H4 (cell line): ENCODE data around the gene EPHB2. TPM values are rescaled to one million over a fixed set of nuclear protein-coding genes. Genes with fewer than 3 reads are reported as not detected.
"Not testable (repeated sequence)": the region's sequence is repeated elsewhere in the genome, so short reads cannot be mapped to it uniquely, and the experiment has no call there.

Experiments
- DNase-seq: peaks from one replicate; pipeline ENCODE4 v3.0.0-alpha.2; 2015; ENCODE audit warnings: low spot score
- total RNA-seq: library from RNA; depleted of rRNA; stranded (reverse); fragments of >200 nt; shearing (Covaris generic); gene quantifications from 2 replicates; pipeline ENCODE4 v1.2.3, GENCODE V29; 2014

Gene EPHB2
- total RNA-seq, 1 experiment from 2014 or later: 70.9 TPM

DNA sequence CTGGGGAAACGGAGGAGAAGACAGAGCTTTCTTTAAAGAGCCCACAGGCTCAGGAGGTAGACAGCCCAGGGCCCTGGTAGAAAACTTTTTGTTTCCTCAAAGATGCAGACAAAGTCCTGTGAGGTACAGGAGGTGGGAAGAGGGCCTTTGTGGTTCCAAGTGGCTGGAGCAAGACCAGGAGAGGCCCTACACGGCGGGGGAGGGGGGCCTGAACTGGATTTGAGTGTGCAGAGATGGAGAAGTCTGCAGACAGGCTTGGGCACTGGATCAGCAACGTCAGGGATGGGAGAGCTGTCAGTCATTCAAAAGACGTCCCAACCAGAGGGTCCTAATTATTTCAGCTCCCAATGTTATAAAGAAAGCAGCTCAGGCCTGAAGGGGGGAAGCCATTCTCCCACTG, 126.2 kb downstream of the EPHB2 start:
- DNase-seq: no peak

DNA sequence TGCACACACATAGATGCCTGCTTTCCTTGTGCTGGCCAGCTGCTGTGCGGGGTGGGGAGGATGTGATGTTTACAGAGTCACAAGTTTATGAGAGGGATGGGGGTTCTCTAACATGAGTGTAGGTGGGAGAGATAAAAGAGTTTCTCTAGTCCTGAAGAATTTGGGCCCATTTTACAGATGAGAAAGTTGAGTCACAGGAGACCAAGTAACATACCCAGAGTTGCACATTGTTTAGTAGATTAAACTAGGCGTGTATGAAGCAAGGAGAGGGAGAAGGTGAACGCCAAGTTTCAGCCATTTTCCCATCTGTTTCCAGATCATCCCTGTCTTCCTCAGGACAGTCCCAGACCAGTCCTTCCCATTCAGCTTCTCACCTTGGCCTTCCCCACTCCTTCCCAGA, 126.7 kb downstream of the EPHB2 start:
- no peak for DNase-seq

DNA sequence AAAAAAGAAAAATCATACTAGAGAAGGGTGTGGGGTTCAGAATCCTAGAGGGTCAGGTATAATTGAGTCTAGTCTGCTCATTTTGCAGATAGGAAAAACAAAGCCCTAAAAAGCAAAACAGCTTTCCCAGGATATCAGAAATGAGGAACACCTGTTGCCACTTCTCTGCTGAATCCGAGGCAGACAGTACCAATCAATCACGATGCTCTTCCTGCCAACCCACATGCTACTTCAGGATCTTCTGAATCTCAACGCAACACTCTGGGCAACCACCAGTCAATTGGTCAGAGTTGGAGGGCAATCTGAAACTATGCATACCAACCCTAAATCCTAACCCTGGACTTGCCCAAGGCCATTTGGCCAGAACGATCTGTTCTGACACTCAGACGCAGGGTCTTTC, 128.3 kb downstream of the EPHB2 start:
- DNase-seq: no peak

DNA sequence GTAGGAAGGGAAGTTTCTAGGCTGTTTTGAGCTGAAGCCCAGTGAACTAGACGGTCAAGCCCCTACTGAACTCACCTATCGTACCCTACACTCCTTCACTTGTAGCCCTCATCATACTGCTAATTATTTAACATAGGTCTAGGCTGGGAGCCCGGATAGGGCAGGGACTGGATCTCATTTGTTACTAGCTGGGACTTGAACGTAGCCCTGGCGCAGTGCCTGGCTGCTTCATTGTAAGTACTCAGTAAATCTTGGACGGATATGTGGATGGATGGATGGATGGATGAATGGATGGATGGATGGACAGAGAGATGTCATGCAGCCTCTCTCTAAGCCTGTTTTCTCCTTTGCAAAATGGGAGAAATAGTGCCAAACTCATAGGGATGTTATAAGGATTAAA, 129.2 kb downstream of the EPHB2 start:
- no peak for DNase-seq

DNA sequence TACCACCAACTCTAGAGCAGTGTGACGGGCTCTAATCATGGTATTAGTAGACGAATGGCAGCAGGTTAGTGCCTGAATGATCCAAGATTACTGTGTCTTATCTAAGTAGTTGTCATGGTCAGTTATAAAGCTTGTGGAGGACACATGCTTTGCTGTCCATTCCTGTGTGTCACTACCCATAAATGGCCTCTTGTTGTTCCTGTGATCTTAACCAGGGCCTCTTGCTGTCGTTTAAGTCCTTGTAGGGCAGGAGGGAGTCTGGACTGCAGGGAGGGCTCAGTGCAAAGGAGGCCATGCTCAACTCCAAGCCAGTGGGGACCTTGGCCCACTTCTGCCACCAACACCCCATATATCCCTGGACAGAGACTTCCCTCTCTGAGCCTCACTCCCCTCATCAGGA, 130.5 kb downstream of the EPHB2 start:
- no peak for DNase-seq

DNA sequence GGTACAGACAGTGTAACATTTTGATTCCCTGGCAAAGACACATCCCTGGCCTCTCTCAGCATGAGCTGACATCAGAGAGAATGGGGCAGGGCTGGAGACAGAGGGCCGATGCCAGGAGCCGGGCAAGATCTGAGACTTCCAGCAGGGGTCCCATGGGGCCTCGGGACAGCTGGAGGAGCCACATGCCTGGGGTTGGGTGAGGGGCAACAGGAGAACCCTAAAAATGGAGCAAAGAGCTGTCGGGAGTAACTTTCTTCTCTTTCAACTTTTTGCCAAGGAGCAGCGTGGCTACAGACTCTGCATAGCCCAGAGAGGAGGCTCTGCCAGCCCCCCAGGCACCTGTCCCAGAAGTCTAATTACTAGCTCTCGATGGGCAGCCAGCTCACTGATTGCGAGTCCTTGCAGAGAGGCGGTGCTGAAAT, 131.2 kb downstream of the EPHB2 start:
- no peak for DNase-seq

- not testable (repeated sequence) for DNase-seq
Observed at GRCh38 chr1:22843441-22844183, 133.0 kb downstream of the EPHB2 start.

DNA sequence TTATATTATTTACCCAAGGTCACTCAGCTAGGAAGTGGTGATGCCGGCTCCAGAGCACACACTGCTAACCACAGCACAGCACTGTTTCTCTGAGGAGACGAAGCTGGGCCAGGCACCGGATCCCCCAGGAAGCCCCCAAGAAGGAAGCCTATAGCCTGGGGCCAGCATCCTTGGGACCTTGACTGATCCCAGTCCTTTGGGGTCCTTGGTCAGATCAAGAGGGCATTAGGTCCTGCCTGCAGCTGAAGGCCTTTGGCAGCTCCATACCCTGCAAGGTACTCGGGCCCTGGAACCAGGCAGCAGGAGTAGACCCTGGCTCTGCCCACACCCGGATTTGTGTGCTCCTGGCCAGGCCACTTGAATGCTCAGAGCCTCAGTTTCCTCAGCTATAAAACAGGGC, 134.0 kb downstream of the EPHB2 start:
- no peak for DNase-seq

DNA sequence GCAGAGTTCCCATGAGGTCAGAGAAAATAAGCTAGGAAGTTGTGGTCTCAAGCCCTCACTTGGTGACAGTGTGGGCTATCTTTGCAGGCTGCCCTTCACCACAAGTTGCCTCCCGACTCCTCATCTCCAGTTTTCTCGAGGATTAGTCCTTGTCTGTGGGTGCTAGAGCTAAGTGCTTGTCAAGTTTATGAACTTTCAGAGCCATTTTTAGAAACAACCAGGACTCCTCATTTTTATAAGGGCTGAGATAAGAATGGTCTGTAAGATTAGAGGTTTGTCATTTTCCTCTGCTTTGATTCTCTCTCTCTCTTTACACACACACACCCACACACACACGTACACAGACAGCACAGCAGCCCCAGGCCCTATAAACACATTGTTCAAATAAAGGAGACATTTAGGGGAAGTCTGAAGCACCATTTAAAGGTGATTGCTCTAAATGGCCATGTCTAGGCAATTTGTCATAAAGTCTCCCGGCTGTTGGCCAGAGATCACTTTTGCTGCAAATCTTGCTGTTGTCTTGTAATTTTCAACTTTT, 134.8 kb downstream of the EPHB2 start:
- no peak for DNase-seq

GRCh38 chr1:22846458-22846857, 135.8 kb downstream of the EPHB2 start:
- no peak for DNase-seq

DNA sequence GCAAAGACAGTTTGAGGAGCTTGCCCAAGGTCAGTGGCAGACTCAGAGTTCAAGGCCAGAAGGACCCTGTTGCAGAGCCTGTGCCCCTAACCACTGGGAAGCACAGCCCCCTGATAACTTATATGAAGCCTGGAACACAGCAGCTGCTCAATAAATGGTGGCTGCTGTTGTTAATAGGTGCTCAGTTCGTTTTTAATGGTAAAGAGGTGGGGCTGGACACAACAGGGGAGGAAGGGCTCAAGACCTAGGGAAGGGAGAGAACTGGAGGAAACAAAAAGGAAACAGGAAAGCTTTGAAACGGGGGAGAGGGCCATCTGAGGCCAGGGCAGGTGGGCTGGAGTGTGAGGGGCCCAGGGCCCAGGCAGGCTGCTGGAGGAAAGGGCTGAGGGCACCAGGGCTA, 136.6 kb downstream of the EPHB2 start:
- DNase-seq: no peak

DNA sequence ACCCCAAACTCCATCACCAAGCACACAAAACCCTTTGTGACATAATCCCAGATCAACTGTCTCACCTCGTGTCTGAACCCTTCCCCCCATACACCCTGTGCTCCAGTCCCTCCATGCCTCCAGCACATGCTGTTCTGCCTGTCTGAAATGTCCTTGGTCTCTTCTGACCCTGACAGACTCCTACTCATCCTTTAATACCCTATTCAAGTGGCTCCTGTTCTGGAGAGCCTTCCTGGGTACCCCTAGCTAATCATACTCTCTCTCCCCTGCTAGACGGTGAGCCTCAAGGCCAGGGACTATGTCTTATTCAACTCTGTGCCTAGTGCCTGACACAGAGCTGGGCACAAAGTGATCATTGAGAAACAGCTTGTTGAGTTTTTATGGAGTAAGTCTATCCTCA, 137.1 kb downstream of the EPHB2 start:
- DNase-seq: no peak

GRCh38 chr1:22848405-22848804, 137.8 kb downstream of the EPHB2 start:
- DNase-seq: no peak

DNA sequence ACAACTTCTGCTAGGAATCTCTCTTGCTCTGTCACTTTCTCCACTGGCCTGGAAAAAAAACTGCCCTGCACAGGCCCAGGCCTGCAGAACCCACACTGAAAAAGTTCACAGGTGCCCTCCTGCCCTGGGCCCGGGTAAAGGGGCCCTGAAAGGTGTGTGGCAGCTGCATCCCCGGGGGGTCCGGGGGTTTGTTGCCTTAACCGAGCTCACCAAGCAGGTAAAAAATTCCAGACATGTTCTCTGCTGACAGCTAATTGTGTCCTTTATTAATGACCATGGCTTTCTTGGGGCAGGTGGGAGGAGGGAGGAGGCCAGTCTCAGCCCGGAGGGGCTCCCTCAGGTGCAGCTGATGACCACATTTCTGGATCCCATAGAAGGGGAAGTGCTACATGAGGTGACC, 139.1 kb downstream of the EPHB2 start:
- DNase-seq: no peak

- no peak for DNase-seq
Observed at GRCh38 chr1:22850281-22850680, 139.6 kb downstream of the EPHB2 start.

DNA sequence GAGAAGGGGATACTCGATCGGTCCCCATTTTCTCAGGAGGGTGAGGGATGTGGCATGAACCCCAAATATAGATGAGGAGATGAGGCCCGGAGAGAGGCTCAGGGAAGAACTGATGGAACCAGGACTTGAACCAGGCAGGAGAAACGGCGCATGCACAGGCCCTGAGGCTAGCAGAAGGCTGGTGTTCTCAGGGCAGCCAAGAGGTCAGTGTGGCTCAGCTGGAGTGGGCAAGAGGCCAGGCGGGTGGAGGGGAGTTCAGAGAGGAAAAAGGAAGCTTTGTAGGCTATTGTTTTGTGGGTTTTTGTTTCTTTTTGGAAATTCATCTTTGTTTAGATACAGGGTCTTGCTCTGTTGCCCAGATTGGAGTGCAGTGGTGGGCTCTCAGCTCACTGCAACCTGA, 140.0 kb downstream of the EPHB2 start:
- DNase-seq: no peak

- no peak for DNase-seq
Observed at GRCh38 chr1:22851517-22851916, 140.9 kb downstream of the EPHB2 start.

- DNase-seq: no peak
Observed at GRCh38 chr1:22852144-22852655, 141.6 kb downstream of the EPHB2 start.

DNA sequence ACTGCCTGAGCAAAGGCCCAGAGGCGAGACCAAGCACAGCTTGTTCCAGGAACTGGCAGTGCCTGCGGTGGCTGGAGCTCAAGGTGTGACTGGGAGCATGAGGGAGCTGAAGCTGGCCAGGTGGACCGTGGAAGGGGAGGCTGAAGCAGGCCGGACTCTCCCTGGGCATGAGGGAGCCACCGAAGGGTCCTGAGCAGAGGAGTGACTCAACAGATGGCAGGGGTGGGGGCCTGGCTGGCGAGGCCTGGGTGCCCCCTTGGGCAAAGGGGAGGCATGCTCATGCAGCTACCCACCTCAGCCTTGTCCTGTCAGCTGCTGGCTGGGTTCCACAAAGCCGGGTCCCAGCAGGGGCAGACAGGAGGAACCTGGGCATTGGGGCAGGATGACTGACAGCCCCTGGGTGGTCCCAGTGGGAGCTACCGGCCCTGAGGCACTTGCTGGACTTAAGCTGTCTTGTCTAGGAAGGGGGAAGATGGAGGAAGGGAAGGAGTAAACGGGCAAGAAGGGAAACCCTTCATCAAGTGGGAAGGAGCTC, 143.1 kb downstream of the EPHB2 start:
- no peak for DNase-seq

GRCh38 chr1:22854688-22855565, 144.3 kb downstream of the EPHB2 start:
- DNase-seq: no peak

GRCh38 chr1:22855668-22856606, 145.3 kb downstream of the EPHB2 start:
- DNase-seq: no peak
